ENCODE measurements around the gene SAFB.

- TF ChIP-seq CTCF (IDR thresholded peaks at IDR 0.05) (no peak), EZH2 (IDR thresholded peaks at IDR 0.05) (no peak)
These were observed 50.9 kb downstream of the SAFB start for GRCh38 chr19:5673752-5674151.

Data from neural progenitor cell (in vitro differentiated cells).